Fibroblast of lung (primary cell): ENCODE results near the gene NAT16. TPM values are rescaled to one million over a fixed set of nuclear protein-coding genes. Genes with fewer than 3 reads are reported as not detected.

Experiments
- DNase-seq, 2 donors: peaks; one replicate each; pipeline versions ENCODE4 v3.0.0 to v3.0.0-alpha.2; 2010; ENCODE audit warnings: low read depth in 2 of 2
- H2AFZ ChIP-seq: 2 replicates; pipeline ENCODE4 v1.5.1; 2012; ENCODE audit warnings: low read length, control low read depth, inconsistent platforms
- H3K27ac ChIP-seq: 2 replicates; pipeline ENCODE4 v1.5.1; 2011; ENCODE audit warnings: low read length, control low read depth; ENCODE audit not compliant: insufficient read depth
- H3K27me3 ChIP-seq: 2 replicates; pipeline ENCODE4 v1.5.1; 2011; ENCODE audit warnings: mild to moderate bottlenecking, low read length; ENCODE audit not compliant: control insufficient read depth, insufficient read depth
- H3K36me3 ChIP-seq: 2 replicates; pipeline ENCODE4 v1.5.1; 2011; ENCODE audit warnings: low read length; ENCODE audit not compliant: control insufficient read depth, insufficient read depth
- H3K4me1 ChIP-seq: 2 replicates; pipeline ENCODE4 v1.5.1; 2011; ENCODE audit warnings: low read length; ENCODE audit not compliant: control insufficient read depth, insufficient read depth; ENCODE audit errors: extremely low read depth
- H3K4me2 ChIP-seq: 2 replicates; pipeline ENCODE4 v1.5.1; 2011; ENCODE audit warnings: low read length, control low read depth; ENCODE audit not compliant: insufficient read depth; ENCODE audit errors: extremely low read depth
- H3K4me3 ChIP-seq, 4 experiments: fragments of 200-600 bp in 1 of 4; sonication (generic) in 1 of 4; replicated peaks in 1 of 4; 2 replicates each; pipeline ENCODE4 v1.5.1; 2011 to 2016; ENCODE audit warnings: low read length in 4 of 4, low read depth in 3 of 4, mild to moderate bottlenecking in 3 of 4, control low read depth in 2 of 4, inconsistent platforms in 1 of 4, mixed read lengths in 1 of 4; ENCODE audit not compliant: insufficient read depth in 1 of 4; ENCODE audit errors: control extremely low read depth in 1 of 4
- H3K79me2 ChIP-seq: 2 replicates; pipeline ENCODE4 v1.5.1; 2012; ENCODE audit warnings: mild to moderate bottlenecking, low read length, inconsistent platforms; ENCODE audit not compliant: control insufficient read depth, insufficient read depth
- H3K9ac ChIP-seq: 2 replicates; pipeline ENCODE4 v1.5.1; 2011; ENCODE audit warnings: mild to moderate bottlenecking, low read length, control low read depth; ENCODE audit not compliant: insufficient read depth
- H3K9me3 ChIP-seq: 2 replicates; pipeline ENCODE4 v1.5.1; 2012; ENCODE audit warnings: low read depth, low read length; ENCODE audit not compliant: control insufficient read depth, insufficient read depth
- H4K20me1 ChIP-seq: 2 replicates; pipeline ENCODE4 v1.5.1; 2011; ENCODE audit warnings: low read length; ENCODE audit not compliant: control insufficient read depth, insufficient read depth; ENCODE audit errors: extremely low read depth
- CTCF ChIP-seq, 2 donors: IDR thresholded peaks in 1 of 2; conservative IDR thresholded peaks in 1 of 2; 1 replicate in 1 of 2; 2 replicates in 1 of 2; pipeline ENCODE4 v1.5.1; 2011 to 2012; ENCODE audit warnings: low read length in 2 of 2, control low read depth in 1 of 2, inconsistent platforms in 1 of 2, low read depth in 1 of 2, mild to moderate bottlenecking in 1 of 2
- EZH2 ChIP-seq: IDR thresholded peaks from 2 replicates; pipeline ENCODE4 v1.5.1; 2012; ENCODE audit warnings: low read length, control low read depth, mild to moderate bottlenecking; ENCODE audit errors: missing control alignments
- polyA plus RNA-seq, 2 donors: library from polyadenylated mRNA; depleted of rRNA in 1 of 2; stranded (reverse) in 1 of 2; unstranded in 1 of 2; fragments of >200 nt; gene quantifications; 2 replicates each; pipeline ENCODE4 v1.2.1, GENCODE V29; 2011 to 2012; ENCODE audit warnings: missing spikeins in 1 of 2
- total RNA-seq: library from RNA; depleted of rRNA; stranded (reverse); fragments of >200 nt; gene quantifications from 2 replicates; pipeline ENCODE4 v1.2.1, GENCODE V29; 2014

The NAT16 gene
- total and polyA plus RNA-seq, 2 donors (not counting 1 experiment from before 2014, with no cell fraction given), result not detected

- no peak overlapping the region for H3K9ac ChIP-seq
- H3K36me3 ChIP-seq, result no peaks in the 10 kb centered on the region
- H3K27me3 ChIP-seq, result peaks cover 71% of the 10 kb centered on the region
- no peak overlapping the region for H3K27ac ChIP-seq
- peak; percentile 56 to 66 for DNase-seq
- H2AFZ ChIP-seq, result no peak overlapping the region
- peaks cover 2% of the 10 kb centered on the region for H4K20me1 ChIP-seq
- peak overlapping the region; percentile 2 to 33 (median 4) for H3K4me3 ChIP-seq
- H3K79me2 ChIP-seq, result no peaks in the 10 kb centered on the region
- H3K4me1 ChIP-seq, result peaks cover 17% of the 10 kb centered on the region
- H3K4me2 ChIP-seq, result peak overlapping the region; percentile 77
- peak; percentile 56 for TF ChIP-seq EZH2
- no peak for TF ChIP-seq CTCF (conservative IDR thresholded peaks at IDR 0.05 in 1 of 2, IDR thresholded peaks at IDR 0.05 in 1 of 2; ENCODE audit: low read depth in 1 of 2, low read length in 2 of 2)
- no peaks in the 10 kb centered on the region for H3K9me3 ChIP-seq
Observed at GRCh38 chr7:101172854-101173751, 7.0 kb downstream of the NAT16 start.

GRCh38 chr7:101172005-101172853 lies 7.9 kb downstream of the NAT16 start:
- TF ChIP-seq CTCF (conservative IDR thresholded peaks at IDR 0.05 in 1 of 2, IDR thresholded peaks at IDR 0.05 in 1 of 2; ENCODE audit: low read depth in 1 of 2, low read length in 2 of 2) (no peak), EZH2 (peak; percentile 98)
- peak overlapping the region; percentile 6 for H3K9ac ChIP-seq
- no peaks in the 10 kb centered on the region for H3K79me2 ChIP-seq
- no peaks in the 10 kb centered on the region for H3K9me3 ChIP-seq
- H3K36me3 ChIP-seq, result no peaks in the 10 kb centered on the region
- no peak for DNase-seq
- peak overlapping the region; percentile 77 for H3K4me2 ChIP-seq
- peaks cover 17% of the 10 kb centered on the region for H3K4me1 ChIP-seq
- H3K27ac ChIP-seq, result no peak overlapping the region
- peaks cover 69% of the 10 kb centered on the region for H3K27me3 ChIP-seq
- peaks cover 2% of the 10 kb centered on the region for H4K20me1 ChIP-seq
- no peak overlapping the region for H2AFZ ChIP-seq
- H3K4me3 ChIP-seq, result no peak overlapping the region

- no peak overlapping the region for H2AFZ ChIP-seq
- no peak for DNase-seq
- no peaks in the 10 kb centered on the region for H3K79me2 ChIP-seq
- peaks cover 67% of the 10 kb centered on the region for H3K27me3 ChIP-seq
- peaks cover 19% of the 10 kb centered on the region for H3K4me1 ChIP-seq
- H3K4me3 ChIP-seq, result no peak overlapping the region
- TF ChIP-seq CTCF (conservative IDR thresholded peaks at IDR 0.05 in 1 of 2, IDR thresholded peaks at IDR 0.05 in 1 of 2; ENCODE audit: low read depth in 1 of 2, low read length in 2 of 2), result peak in 1 of 2 donors; percentile 32
- no peak for TF ChIP-seq EZH2
- no peak overlapping the region for H3K27ac ChIP-seq
- no peak overlapping the region for H3K4me2 ChIP-seq
- H3K36me3 ChIP-seq, result no peaks in the 10 kb centered on the region
- no peak overlapping the region for H3K9ac ChIP-seq
- no peaks in the 10 kb centered on the region for H3K9me3 ChIP-seq
- H4K20me1 ChIP-seq, result peaks cover 2% of the 10 kb centered on the region
Observed at GRCh38 chr7:101171442-101171837, 8.7 kb downstream of the NAT16 start.
